Nephron (organoid): ENCODE data around the gene KLF5.
A peak's percentile ranks its signal among the peaks of the same experiment; 100 is the strongest.
"Not testable (repeated sequence)": the region's sequence is repeated elsewhere in the genome, so short reads cannot be mapped to it uniquely, and the experiment has no call there.

Experiments
- H3K27ac Mint-ChIP-seq, 3 experiments: 2 replicates each; pipeline ENCODE4 v1.8.0; 2020; ENCODE audit warnings: mixed read lengths in 3 of 3, mild to moderate bottlenecking in 2 of 3, moderate library complexity in 1 of 3
- H3K27me3 Mint-ChIP-seq: 2 replicates; pipeline ENCODE4 v1.8.0; 2021; ENCODE audit warnings: low read depth, mild to moderate bottlenecking, moderate library complexity, mixed read lengths
- H3K36me3 Mint-ChIP-seq: 2 replicates; pipeline ENCODE4 v1.8.0; 2020; ENCODE audit warnings: low read depth, mixed read lengths
- H3K4me1 Mint-ChIP-seq: 2 replicates; pipeline ENCODE4 v1.8.0; 2020; ENCODE audit warnings: mixed read lengths
- H3K4me3 Mint-ChIP-seq, 3 experiments: 2 replicates each; pipeline ENCODE4 v1.8.0; 2020; ENCODE audit warnings: mild to moderate bottlenecking in 3 of 3, mixed read lengths in 3 of 3, moderate library complexity in 2 of 3
- H3K9me3 Mint-ChIP-seq: 2 replicates; pipeline ENCODE4 v1.8.0; 2020; ENCODE audit warnings: mixed read lengths
- CTCF ChIP-seq, 3 experiments: fragments of 200-600 bp; sonication (generic); IDR thresholded peaks; one replicate each; pipeline ENCODE4 v1.5.0; 2021; ENCODE audit warnings: antibody characterized with exemption in 3 of 3; ENCODE audit not compliant: unreplicated experiment in 3 of 3

The KLF5 gene

GRCh38 chr13:73040968-73041596 lies 17.7 kb upstream of the KLF5 start:
- H3K27me3 Mint-ChIP-seq: no peaks in the 10 kb centered on the region
- TF ChIP-seq CTCF (IDR thresholded peaks at IDR 0.05; ENCODE audit: unreplicated experiment in 3 of 3): no peak
- no peak overlapping the region for H3K4me3 Mint-ChIP-seq
- no peak overlapping the region for H3K27ac Mint-ChIP-seq
- H3K9me3 Mint-ChIP-seq: no peaks in the 10 kb centered on the region
- H3K36me3 Mint-ChIP-seq: no peaks in the 10 kb centered on the region
- H3K4me1 Mint-ChIP-seq: peaks cover 6% of the 10 kb centered on the region

DNA sequence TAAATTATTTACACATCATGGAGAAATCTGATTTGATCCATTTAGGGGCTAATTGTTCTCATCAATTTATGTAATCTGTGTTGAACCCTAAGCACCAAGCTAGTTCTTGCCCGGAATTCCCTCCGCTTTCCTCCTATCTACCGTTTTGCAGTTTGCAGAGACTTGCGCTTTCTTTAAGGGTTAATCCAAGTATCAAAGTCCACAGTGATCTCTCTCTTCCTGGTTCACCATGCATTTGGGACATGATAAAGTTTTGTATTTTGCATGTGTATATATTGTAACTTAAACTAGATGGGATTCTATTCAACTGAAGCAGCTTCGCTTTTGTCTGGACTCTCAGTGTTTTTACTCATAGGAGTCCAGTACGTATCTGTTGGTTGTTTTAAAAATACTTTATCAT lies 13.8 kb upstream of the KLF5 start:
- Mint-ChIP-seq H3K36me3 (no peaks in the 10 kb centered on the region), H3K9me3 (no peaks in the 10 kb centered on the region), H3K27ac (no peak overlapping the region), H3K27me3 (no peaks in the 10 kb centered on the region), H3K4me1 (no peaks in the 10 kb centered on the region), H3K4me3 (no peak overlapping the region)
- TF ChIP-seq CTCF (IDR thresholded peaks at IDR 0.05; ENCODE audit: unreplicated experiment in 3 of 3): no peak

- H3K4me3 Mint-ChIP-seq, H3K36me3 Mint-ChIP-seq, H3K27ac Mint-ChIP-seq, H3K27me3 Mint-ChIP-seq, H3K4me1 Mint-ChIP-seq, H3K9me3 Mint-ChIP-seq: not testable (repeated sequence)
Measured at GRCh38 chr13:73048615-73049014, 10.2 kb upstream of the KLF5 start.

- H3K4me3 Mint-ChIP-seq: no peak overlapping the region
- peaks cover 25% of the 10 kb centered on the region for H3K4me1 Mint-ChIP-seq
- H3K9me3 Mint-ChIP-seq: no peaks in the 10 kb centered on the region
- TF ChIP-seq CTCF (IDR thresholded peaks at IDR 0.05; ENCODE audit: unreplicated experiment in 3 of 3): no peak
- H3K27me3 Mint-ChIP-seq: peaks cover 42% of the 10 kb centered on the region
- no peaks in the 10 kb centered on the region for H3K36me3 Mint-ChIP-seq
- no peak overlapping the region for H3K27ac Mint-ChIP-seq
Measured at GRCh38 chr13:73054712-73055111, 4.1 kb upstream of the KLF5 start.

DNA sequence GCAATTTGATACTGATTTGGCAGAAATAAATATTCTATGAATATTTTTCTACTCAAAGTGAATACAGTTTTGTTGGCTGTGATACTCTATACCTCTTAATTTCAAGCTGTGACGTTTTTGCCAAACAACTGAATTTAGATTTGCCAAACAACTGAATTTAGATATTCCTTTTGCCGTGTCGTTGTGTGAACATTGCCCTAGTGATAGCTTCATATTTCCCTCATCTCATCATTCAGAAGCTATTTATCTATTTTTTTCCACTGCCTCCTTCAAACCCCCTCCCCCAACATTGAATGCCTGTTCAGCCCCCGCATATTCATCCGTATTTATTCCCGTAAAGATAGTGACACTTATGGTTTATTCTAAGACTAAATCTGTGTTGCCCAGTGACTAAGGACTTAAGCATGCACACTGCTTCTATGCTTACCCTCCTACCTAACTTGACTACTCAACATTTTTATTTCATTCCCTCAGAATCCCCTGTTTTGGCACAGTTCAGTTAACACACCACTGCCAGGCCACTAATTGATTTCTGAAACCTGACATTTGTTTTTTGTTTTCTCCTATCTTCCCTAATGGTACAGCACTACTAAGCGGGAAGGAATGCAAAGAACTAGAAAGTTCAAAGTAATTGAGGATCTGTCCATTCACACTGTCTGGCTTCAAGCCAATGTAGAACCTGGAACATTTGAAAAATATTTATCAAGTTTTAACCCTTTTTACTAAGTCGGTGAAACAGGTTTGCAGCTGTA lies 2.8 kb upstream of the KLF5 start:
- H3K4me3 Mint-ChIP-seq: peak overlapping the region in 2 of 3 experiments; percentile 6 to 15
- H3K36me3 Mint-ChIP-seq: no peaks in the 10 kb centered on the region
- peaks cover 52% of the 10 kb centered on the region for H3K27me3 Mint-ChIP-seq
- H3K9me3 Mint-ChIP-seq: no peaks in the 10 kb centered on the region
- peaks cover 30% of the 10 kb centered on the region for H3K4me1 Mint-ChIP-seq
- no peak for TF ChIP-seq CTCF (IDR thresholded peaks at IDR 0.05; ENCODE audit: unreplicated experiment in 3 of 3)
- H3K27ac Mint-ChIP-seq: peak overlapping the region in 2 of 3 experiments; percentile 16 to 56

- no peak for TF ChIP-seq CTCF (IDR thresholded peaks at IDR 0.05; ENCODE audit: unreplicated experiment in 3 of 3)
- Mint-ChIP-seq H3K9me3 (no peaks in the 10 kb centered on the region), H3K36me3 (no peaks in the 10 kb centered on the region), H3K27ac (no peak overlapping the region), H3K27me3 (peaks cover 47% of the 10 kb centered on the region), H3K4me3 (no peak overlapping the region), H3K4me1 (peaks cover 35% of the 10 kb centered on the region)
Measured at GRCh38 chr13:73056565-73056962, 2.2 kb upstream of the KLF5 start.
